ENCODE results near the gene XNDC1N.

XNDC1N gene

GRCh38 chr11:71951741-71952310 lies 23.4 kb upstream of the XNDC1N start:
- ATAC-seq (ENCODE audit: low read depth) = no peak
- Histone ChIP-seq H3K36me3 (ENCODE audit: low read depth) (peaks cover 2% of the 10 kb centered on the region), H3K27me3 (ENCODE audit: insufficient read depth, poor library complexity, severe bottlenecking) (no peaks in the 10 kb centered on the region), H3K27ac (ENCODE audit: poor library complexity, severe bottlenecking) (no peak overlapping the region), H3K4me1 (ENCODE audit: insufficient read depth, poor library complexity, severe bottlenecking) (peaks cover 11% of the 10 kb centered on the region), H3K9me3 (ENCODE audit: severe bottlenecking) (no peaks in the 10 kb centered on the region), H3K4me3 (ENCODE audit: severe bottlenecking) (no peak overlapping the region)
- DNase-seq (ENCODE audit: low spot score) = no peak
- no peak for TF ChIP-seq CTCF (IDR thresholded peaks at IDR 0.05; ENCODE audit: poor library complexity, severe bottlenecking)

GRCh38 chr11:71949034-71949433 lies 20.6 kb upstream of the XNDC1N start:
- Histone ChIP-seq H3K4me1 (ENCODE audit: insufficient read depth, poor library complexity, severe bottlenecking) (peaks cover 28% of the 10 kb centered on the region), H3K27ac (ENCODE audit: poor library complexity, severe bottlenecking) (no peak overlapping the region), H3K4me3 (ENCODE audit: severe bottlenecking) (no peak overlapping the region), H3K36me3 (ENCODE audit: low read depth) (no peaks in the 10 kb centered on the region; the same call in none of the 2 replicates), H3K27me3 (ENCODE audit: insufficient read depth, poor library complexity, severe bottlenecking) (no peaks in the 10 kb centered on the region), H3K9me3 (ENCODE audit: severe bottlenecking) (no peaks in the 10 kb centered on the region)
- TF ChIP-seq CTCF (IDR thresholded peaks at IDR 0.05; ENCODE audit: poor library complexity, severe bottlenecking) = no peak
- DNase-seq (ENCODE audit: low spot score) (no peak), ATAC-seq (ENCODE audit: low read depth) (no peak)

DNA sequence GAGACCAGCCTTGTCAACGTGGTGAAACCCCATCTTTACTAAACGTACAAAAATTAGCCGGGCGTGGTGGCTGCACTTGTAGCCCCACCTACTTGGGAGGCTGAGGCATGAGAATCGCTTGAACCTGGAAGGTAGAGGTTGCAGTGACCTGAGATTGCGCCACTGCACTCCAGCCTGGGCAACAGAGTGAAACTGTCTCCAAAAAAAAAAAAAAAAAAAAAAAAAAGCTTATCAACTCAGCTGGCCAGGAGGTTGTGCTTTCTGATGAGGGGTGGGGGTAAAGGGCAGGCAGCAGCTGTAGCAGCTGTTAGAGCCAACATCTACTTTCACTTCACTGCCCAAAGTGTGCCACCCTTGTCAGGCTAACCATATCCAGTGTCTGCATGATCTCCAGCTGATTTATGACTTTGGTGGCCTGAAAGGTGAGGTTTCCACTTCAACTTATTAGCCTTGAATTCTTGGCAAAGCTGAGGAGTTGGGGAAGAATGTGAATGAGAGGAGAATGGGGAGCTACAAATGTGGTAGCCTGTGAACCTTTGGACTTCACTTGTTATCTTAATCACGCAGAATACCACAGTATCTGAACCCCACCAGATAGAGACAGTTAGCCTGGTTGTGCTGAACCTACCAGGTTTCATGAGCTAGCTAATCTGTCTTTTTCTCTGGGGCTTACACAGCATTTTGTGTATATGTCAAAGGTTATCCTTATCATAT lies 20.1 kb upstream of the XNDC1N start:
- no peaks in the 10 kb centered on the region for H3K9me3 ChIP-seq (ENCODE audit: severe bottlenecking)
- ATAC-seq (ENCODE audit: low read depth) (no peak), DNase-seq (ENCODE audit: low spot score) (no peak)
- peak overlapping the region; percentile 97 for H3K27ac ChIP-seq (ENCODE audit: poor library complexity, severe bottlenecking)
- H3K36me3 ChIP-seq (ENCODE audit: low read depth) = no peaks in the 10 kb centered on the region; the same call in none of the 2 replicates
- H3K4me1 ChIP-seq (ENCODE audit: insufficient read depth, poor library complexity, severe bottlenecking) = peaks cover 28% of the 10 kb centered on the region
- no peak overlapping the region for H3K4me3 ChIP-seq (ENCODE audit: severe bottlenecking)
- no peaks in the 10 kb centered on the region for H3K27me3 ChIP-seq (ENCODE audit: insufficient read depth, poor library complexity, severe bottlenecking)
- no peak for TF ChIP-seq CTCF (IDR thresholded peaks at IDR 0.05; ENCODE audit: poor library complexity, severe bottlenecking)

GRCh38 chr11:71947498-71947897 lies 19.1 kb upstream of the XNDC1N start:
- no peaks in the 10 kb centered on the region for H3K27me3 ChIP-seq (ENCODE audit: insufficient read depth, poor library complexity, severe bottlenecking)
- no peaks in the 10 kb centered on the region; the same call in none of the 2 replicates for H3K36me3 ChIP-seq (ENCODE audit: low read depth)
- H3K4me1 ChIP-seq (ENCODE audit: insufficient read depth, poor library complexity, severe bottlenecking) = peaks cover 28% of the 10 kb centered on the region
- no peak overlapping the region for H3K4me3 ChIP-seq (ENCODE audit: severe bottlenecking)
- peak overlapping the region; percentile 97 for H3K27ac ChIP-seq (ENCODE audit: poor library complexity, severe bottlenecking)
- no peaks in the 10 kb centered on the region for H3K9me3 ChIP-seq (ENCODE audit: severe bottlenecking)
- ATAC-seq (ENCODE audit: low read depth) (no peak), DNase-seq (ENCODE audit: low spot score) (no peak)
- TF ChIP-seq CTCF (IDR thresholded peaks at IDR 0.05; ENCODE audit: poor library complexity, severe bottlenecking) = no peak

- DNase-seq (ENCODE audit: low spot score) (no peak), ATAC-seq (ENCODE audit: low read depth) (peak; percentile 67)
- H3K4me1 ChIP-seq (ENCODE audit: insufficient read depth, poor library complexity, severe bottlenecking) = peaks cover 28% of the 10 kb centered on the region
- H3K27me3 ChIP-seq (ENCODE audit: insufficient read depth, poor library complexity, severe bottlenecking) = no peaks in the 10 kb centered on the region
- H3K27ac ChIP-seq (ENCODE audit: poor library complexity, severe bottlenecking) = peak overlapping the region; percentile 97
- no peaks in the 10 kb centered on the region; the same call in none of the 2 replicates for H3K36me3 ChIP-seq (ENCODE audit: low read depth)
- no peak for TF ChIP-seq CTCF (IDR thresholded peaks at IDR 0.05; ENCODE audit: poor library complexity, severe bottlenecking)
- no peak overlapping the region for H3K4me3 ChIP-seq (ENCODE audit: severe bottlenecking)
- no peaks in the 10 kb centered on the region for H3K9me3 ChIP-seq (ENCODE audit: severe bottlenecking)
These were observed 17.8 kb upstream of the XNDC1N start for GRCh38 chr11:71946144-71946571.
